Trophoblast cell (in vitro differentiated cells and primary cell): Measurements from ENCODE around the gene TOX4.

Source experiments
- DNase-seq, 2 donors: peaks; one replicate each; pipeline ENCODE4 v3.0.0-alpha.2; 2016
- H2AFZ ChIP-seq: 2 replicates; pipeline ENCODE4 v1.6.1; 2013; ENCODE audit warnings: low read length, moderate library complexity, mild to moderate bottlenecking; ENCODE audit not compliant: insufficient read depth, poor library complexity
- H2AK5ac ChIP-seq: 2 replicates; pipeline ENCODE4 v1.6.1; 2013; ENCODE audit warnings: mild to moderate bottlenecking, low read length
- H2BK120ac ChIP-seq: 2 replicates; pipeline ENCODE4 v1.6.1; 2013; ENCODE audit warnings: low read length, mild to moderate bottlenecking, moderate library complexity; ENCODE audit not compliant: insufficient read depth, poor library complexity
- H2BK12ac ChIP-seq: 2 replicates; pipeline ENCODE4 v1.6.1; 2013; ENCODE audit warnings: mild to moderate bottlenecking, low read length, moderate library complexity
- H2BK5ac ChIP-seq: 2 replicates; pipeline ENCODE4 v1.6.1; 2013; ENCODE audit warnings: low read length, low read depth, moderate library complexity, mild to moderate bottlenecking; ENCODE audit not compliant: poor library complexity
- H3K14ac ChIP-seq: 2 replicates; pipeline ENCODE4 v1.6.1; 2013; ENCODE audit warnings: mild to moderate bottlenecking, low read length
- H3K18ac ChIP-seq: 2 replicates; pipeline ENCODE4 v1.6.1; 2013; ENCODE audit warnings: mild to moderate bottlenecking, low read length
- H3K23ac ChIP-seq: 2 replicates; pipeline ENCODE4 v1.6.1; 2013; ENCODE audit warnings: low read length
- H3K27ac ChIP-seq: 2 replicates; pipeline ENCODE4 v1.5.1; 2013; ENCODE audit warnings: low read depth, mild to moderate bottlenecking, inconsistent platforms, low read length, moderate library complexity
- H3K27me3 ChIP-seq: 2 replicates; pipeline ENCODE4 v1.6.1; 2013; ENCODE audit warnings: inconsistent platforms, mild to moderate bottlenecking, low read length, moderate library complexity; ENCODE audit not compliant: insufficient read depth
- H3K36me3 ChIP-seq, 2 experiments: 1 replicate in 1 of 2; 2 replicates in 1 of 2; pipeline ENCODE4 v1.6.1; 2013; ENCODE audit warnings: low read length in 2 of 2, mild to moderate bottlenecking in 2 of 2, moderate library complexity in 1 of 2; ENCODE audit not compliant: insufficient read depth in 2 of 2, control insufficient read depth in 1 of 2
- H3K4ac ChIP-seq: 2 replicates; pipeline ENCODE4 v1.6.1; 2013; ENCODE audit warnings: low read depth, mild to moderate bottlenecking, low read length, moderate library complexity
- H3K4me1 ChIP-seq, 2 experiments: 1 replicate in 1 of 2; 2 replicates in 1 of 2; pipeline ENCODE4 v1.6.1; 2013; ENCODE audit warnings: low read length in 2 of 2, mild to moderate bottlenecking in 2 of 2, moderate library complexity in 1 of 2; ENCODE audit not compliant: insufficient read depth in 2 of 2, control insufficient read depth in 1 of 2
- H3K4me2 ChIP-seq: 2 replicates; pipeline ENCODE4 v1.6.1; 2013; ENCODE audit warnings: inconsistent platforms, mild to moderate bottlenecking, low read length, moderate library complexity
- H3K4me3 ChIP-seq: 2 replicates; pipeline ENCODE4 v1.5.1; 2013; ENCODE audit warnings: mild to moderate bottlenecking, low read depth, low read length, inconsistent platforms
- H3K79me1 ChIP-seq: one replicate; pipeline ENCODE4 v1.6.1; 2013; ENCODE audit warnings: low read length
- H3K79me2 ChIP-seq: 2 replicates; pipeline ENCODE4 v1.6.1; 2013; ENCODE audit warnings: low read length, mild to moderate bottlenecking; ENCODE audit not compliant: control insufficient read depth, insufficient read depth, poor library complexity
- H3K9ac ChIP-seq: 2 replicates; pipeline ENCODE4 v1.6.1; 2013; ENCODE audit warnings: mild to moderate bottlenecking, low read length
- H3K9me3 ChIP-seq: 2 replicates; pipeline ENCODE4 v1.6.1; 2013; ENCODE audit warnings: low read depth, mild to moderate bottlenecking, control low read depth, inconsistent platforms, low read length; ENCODE audit not compliant: insufficient read depth
- H4K12ac ChIP-seq: 2 replicates; pipeline ENCODE4 v1.6.1; 2013; ENCODE audit warnings: low read depth, mild to moderate bottlenecking, low read length, moderate library complexity
- H4K8ac ChIP-seq: 2 replicates; pipeline ENCODE4 v1.6.1; 2013; ENCODE audit warnings: low read depth, mild to moderate bottlenecking, low read length, moderate library complexity
- H4K91ac ChIP-seq: one replicate; pipeline ENCODE4 v1.6.1; 2013; ENCODE audit warnings: low read depth, mild to moderate bottlenecking, low read length, moderate library complexity
- WGBS: extraction: QIAGEN DNeasy Blood & Tissue Kit; methylation state at CpG from one replicate; pipeline ENCODE4 v1.1.7; 2013; ENCODE audit warnings: missing lambda C conversion rate; ENCODE audit not compliant: insufficient read length, insufficient coverage; ENCODE audit errors: extremely low coverage; 5-methylcytosine and 5-hydroxymethylcytosine counted together

Gene TOX4

DNA sequence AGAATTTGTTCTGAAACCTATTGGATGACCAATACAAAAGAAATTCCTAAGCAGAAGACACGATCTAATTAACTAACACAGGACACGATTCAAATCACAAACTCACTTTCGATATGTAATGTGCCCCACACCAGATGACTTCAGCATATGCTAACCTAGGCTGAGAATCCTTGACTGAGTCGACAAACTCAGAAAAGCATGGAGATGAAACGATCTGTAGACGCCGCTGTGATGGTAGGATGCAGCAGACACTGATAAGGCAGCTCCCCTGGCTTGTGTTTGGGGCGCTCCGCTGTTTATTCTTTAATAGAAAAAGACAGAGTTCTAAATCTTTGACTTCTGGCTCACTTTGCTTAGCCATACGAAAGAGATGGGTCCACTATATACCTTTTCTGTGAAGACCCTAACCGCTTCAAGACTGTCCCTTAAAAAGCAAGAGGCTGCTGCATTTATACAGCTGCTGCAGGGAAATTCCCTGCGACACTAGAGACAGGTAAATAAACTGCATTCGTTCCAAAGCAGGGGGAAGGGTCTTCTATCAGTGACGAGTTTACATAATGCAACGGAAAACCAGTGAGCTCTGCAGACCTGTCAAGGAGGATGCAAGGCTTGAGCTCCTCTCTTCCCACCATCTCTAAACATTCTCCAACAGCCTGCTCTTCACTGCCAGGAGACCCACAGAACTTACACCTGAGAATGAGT, 22.0 kb upstream of the TOX4 start:
- peaks cover 6% of the 10 kb centered on the region for H3K79me1 ChIP-seq
- no peak overlapping the region for H3K27ac ChIP-seq
- H3K4me1 ChIP-seq: peaks cover 4 to 7% of the 10 kb centered on the region in 2 experiments
- peak overlapping the region; percentile 83 for H3K4me2 ChIP-seq
- peak in 1 of 2 donors; percentile 12 for DNase-seq
- peak overlapping the region; percentile 29 for H3K4ac ChIP-seq
- H3K23ac ChIP-seq: no peak overlapping the region
- no peaks in the 10 kb centered on the region for H3K27me3 ChIP-seq
- no peak overlapping the region for H2AK5ac ChIP-seq
- peak overlapping the region; percentile 6 for H3K9ac ChIP-seq
- no peak overlapping the region for H2AFZ ChIP-seq
- H2BK12ac ChIP-seq: no peak overlapping the region
- H3K14ac ChIP-seq: no peak overlapping the region
- peaks cover 15% of the 10 kb centered on the region for H3K79me2 ChIP-seq
- no peak overlapping the region for H3K18ac ChIP-seq
- H4K8ac ChIP-seq: no peak overlapping the region
- WGBS: no CpG with 5 or more reads among the region's 15 CpGs
- peaks cover 0 to 3% of the 10 kb centered on the region in 2 experiments for H3K36me3 ChIP-seq
- peak overlapping the region; percentile 52 for H3K4me3 ChIP-seq
- no peaks in the 10 kb centered on the region for H3K9me3 ChIP-seq
- no peak overlapping the region for H2BK5ac ChIP-seq
- no peak overlapping the region for H2BK120ac ChIP-seq
- H4K12ac ChIP-seq: no peak overlapping the region
- no peak overlapping the region for H4K91ac ChIP-seq

DNA sequence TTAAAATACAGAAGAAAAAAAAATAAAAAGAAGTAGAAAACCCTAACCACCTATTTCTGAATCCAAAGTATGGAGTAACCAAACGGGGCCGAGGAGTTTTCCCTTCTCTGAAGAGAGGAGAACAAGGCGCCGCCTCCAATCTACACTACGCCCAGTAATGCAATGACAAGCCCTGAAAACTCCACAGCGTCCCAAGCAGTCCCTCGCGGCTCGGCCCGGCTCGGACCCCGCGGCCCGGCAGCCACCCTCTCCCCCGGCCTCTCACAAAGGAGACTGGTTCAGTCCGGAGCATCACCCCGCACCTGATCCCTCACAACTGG, 21.4 kb upstream of the TOX4 start:
- peak overlapping the region; percentile 45 for H3K14ac ChIP-seq
- H4K91ac ChIP-seq: peak overlapping the region; percentile 83
- no peaks in the 10 kb centered on the region for H3K27me3 ChIP-seq
- DNase-seq: peak; percentile 9 to 48
- peak overlapping the region; percentile 4 for H2BK5ac ChIP-seq
- peak overlapping the region; percentile 83 for H3K4me3 ChIP-seq
- H2AK5ac ChIP-seq: no peak overlapping the region
- H2AFZ ChIP-seq: peak overlapping the region; percentile 32
- peak overlapping the region; percentile 83 for H3K4me2 ChIP-seq
- peak overlapping the region; percentile 48 for H3K18ac ChIP-seq
- no peak overlapping the region for H3K23ac ChIP-seq
- no peak overlapping the region for H2BK12ac ChIP-seq
- H4K12ac ChIP-seq: peak overlapping the region; percentile 6
- H3K9ac ChIP-seq: peak overlapping the region; percentile 73
- H4K8ac ChIP-seq: peak overlapping the region; percentile 90
- H3K27ac ChIP-seq: peak overlapping the region; percentile 79
- peak overlapping the region; percentile 41 for H2BK120ac ChIP-seq
- peaks cover under 1 to 3% of the 10 kb centered on the region in 2 experiments for H3K36me3 ChIP-seq
- H3K4ac ChIP-seq: peak overlapping the region; percentile 18
- peaks cover 4 to 7% of the 10 kb centered on the region in 2 experiments for H3K4me1 ChIP-seq
- no peaks in the 10 kb centered on the region for H3K9me3 ChIP-seq
- no CpG with 5 or more reads among the region's 17 CpGs for WGBS
- peaks cover 6% of the 10 kb centered on the region for H3K79me1 ChIP-seq
- H3K79me2 ChIP-seq: peaks cover 15% of the 10 kb centered on the region

DNA sequence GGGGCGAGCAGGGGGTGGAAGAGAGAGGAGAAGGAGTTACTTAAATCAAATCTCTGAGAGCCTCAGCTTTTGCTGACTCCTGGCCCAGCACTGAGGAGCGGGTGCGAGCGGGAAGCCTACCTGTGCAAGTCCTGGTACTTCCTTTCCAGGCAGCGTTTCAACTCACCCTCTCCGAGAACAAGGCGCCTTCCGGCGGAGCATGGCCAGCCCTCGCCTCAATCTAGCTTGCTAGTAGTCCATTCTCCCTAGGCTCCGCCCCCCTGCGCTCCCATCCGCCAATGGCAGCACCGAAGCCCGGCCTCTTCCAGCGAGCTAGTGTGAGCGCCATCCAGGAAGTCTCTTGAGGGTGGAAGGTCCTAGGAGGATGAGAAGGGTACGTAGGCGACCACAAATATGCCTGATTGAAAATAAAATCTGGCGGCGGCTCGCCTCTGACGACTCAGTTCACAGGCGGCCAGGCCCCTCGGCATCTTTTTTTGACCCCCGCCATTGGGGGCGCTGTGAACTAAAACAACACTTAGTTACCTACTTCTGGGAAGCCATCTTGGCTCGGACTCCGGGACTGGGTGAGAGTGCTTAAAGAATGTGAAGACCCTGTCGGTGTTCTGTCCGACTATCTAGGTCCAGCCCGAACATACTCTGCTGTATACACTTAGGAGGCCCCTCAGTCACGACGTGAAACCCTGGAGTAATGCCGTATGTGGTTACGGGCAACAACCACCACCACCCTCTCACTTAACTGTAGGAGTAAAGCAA, 20.9 kb upstream of the TOX4 start, which contains the start of gene CHD8:
CHD8 (minus strand) TSS at position 212 of the 756 bp plus-strand sequence. CDS start 24,480 bp downstream, outside the sequence.
- peak within 1 kb of the TSS; percentile 83 for H4K91ac ChIP-seq
- H3K4me2 ChIP-seq: peak within 1 kb of the TSS; percentile 83
- peaks cover 3 to 6% of the 10 kb centered on the region in 2 experiments for H3K36me3 ChIP-seq
- H3K23ac ChIP-seq: no peak within 1 kb of the TSS
- no peak within 1 kb of the TSS for H2AK5ac ChIP-seq
- H3K27ac ChIP-seq: peak within 1 kb of the TSS; percentile 81
- H3K9ac ChIP-seq: peak within 1 kb of the TSS; percentile 73
- H3K4me1 ChIP-seq: peaks cover 4 to 7% of the 10 kb centered on the region in 2 experiments
- H3K18ac ChIP-seq: peak within 1 kb of the TSS; percentile 74
- peak within 1 kb of the TSS; percentile 91 for H4K8ac ChIP-seq
- H2BK12ac ChIP-seq: no peak within 1 kb of the TSS
- WGBS: no CpG with 5 or more reads among the region's 36 CpGs
- peak within 1 kb of the TSS; percentile 61 for H2AFZ ChIP-seq
- no peaks in the 10 kb centered on the region for H3K27me3 ChIP-seq
- DNase-seq: peak; percentile 100
- H3K14ac ChIP-seq: peak within 1 kb of the TSS; percentile 82
- H3K79me1 ChIP-seq: peaks cover 6% of the 10 kb centered on the region
- H4K12ac ChIP-seq: peak within 1 kb of the TSS; percentile 49
- H3K9me3 ChIP-seq: no peaks in the 10 kb centered on the region
- H3K79me2 ChIP-seq: peaks cover 15% of the 10 kb centered on the region
- H2BK120ac ChIP-seq: peak within 1 kb of the TSS; percentile 41
- H3K4ac ChIP-seq: peak within 1 kb of the TSS; percentile 30
- peak within 1 kb of the TSS; percentile 66 for H2BK5ac ChIP-seq
- H3K4me3 ChIP-seq: peak within 1 kb of the TSS; percentile 83

DNA sequence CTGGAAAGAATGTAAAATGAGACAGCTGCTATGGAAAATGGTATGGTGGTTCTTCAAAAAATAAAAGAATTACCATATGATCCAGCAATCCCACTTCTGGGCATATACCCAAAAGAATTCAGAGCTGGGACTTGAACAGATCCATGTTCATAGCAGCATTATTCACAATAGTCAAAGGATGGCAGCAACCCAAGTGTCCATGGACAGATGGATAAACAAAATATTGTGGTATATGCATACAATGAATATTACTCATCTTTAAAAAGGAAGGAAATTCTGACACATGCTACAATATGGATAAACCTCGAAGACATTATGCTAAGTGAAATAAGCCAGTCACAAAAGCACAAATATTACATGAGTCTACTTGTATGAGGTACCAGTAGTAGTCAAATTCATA, 9.4 kb upstream of the TOX4 start:
- Histone ChIP-seq H3K9ac (no peak overlapping the region), H3K27ac (no peak overlapping the region), H3K23ac (no peak overlapping the region), H4K91ac (no peak overlapping the region), H4K8ac (no peak overlapping the region), H2BK120ac (no peak overlapping the region), H3K36me3 (peaks cover 6 to 17% of the 10 kb centered on the region in 2 experiments), H3K79me2 (no peaks in the 10 kb centered on the region), H3K14ac (no peak overlapping the region), H3K79me1 (no peaks in the 10 kb centered on the region), H3K4ac (no peak overlapping the region), H3K4me2 (no peak overlapping the region), H2AFZ (no peak overlapping the region), H3K9me3 (no peaks in the 10 kb centered on the region), H3K4me3 (no peak overlapping the region), H3K27me3 (no peaks in the 10 kb centered on the region), H4K12ac (no peak overlapping the region), H2BK12ac (no peak overlapping the region), H3K4me1 (no peaks in the 10 kb centered on the region), H3K18ac (no peak overlapping the region), H2BK5ac (no peak overlapping the region), H2AK5ac (no peak overlapping the region)
- WGBS: no CpG with 5 or more reads among the region's 1 CpG
- no peak for DNase-seq
